H1 (cell line): ENCODE data around the gene TCP11.

Source experiments
- BCL11A ChIP-seq, 2 experiments: IDR thresholded peaks; one replicate each; pipeline ENCODE4 v1.6.1; 2011; ENCODE audit warnings: low read depth in 2 of 2, low read length in 2 of 2, mild to moderate bottlenecking in 2 of 2
- CTCF ChIP-seq, 3 experiments: IDR thresholded peaks; 1 replicate in 2 of 3; 2 replicates in 1 of 3; pipeline versions ENCODE4 v1.5.1 to v1.6.1; 2011; ENCODE audit warnings: low read length in 3 of 3, mild to moderate bottlenecking in 3 of 3, inconsistent platforms in 2 of 3, low read depth in 1 of 3, moderate library complexity in 1 of 3; ENCODE audit not compliant: insufficient read depth in 1 of 3; ENCODE audit errors: control extremely low read depth in 1 of 3
- SIN3A ChIP-seq, 2 experiments: IDR thresholded peaks in 1 of 2; conservative IDR thresholded peaks in 1 of 2; 2 replicates each; pipeline ENCODE4 v1.6.1; 2011 to 2012; ENCODE audit warnings: low read length in 2 of 2, improper control_type of control experiment in 1 of 2, low read depth in 1 of 2, mild to moderate bottlenecking in 1 of 2
- USF2 ChIP-seq: IDR thresholded peaks from 2 replicates; pipeline ENCODE4 v1.6.1; 2011; ENCODE audit warnings: low read length, improper control_type of control experiment

- TF ChIP-seq USF2, result no peak
- no peak for TF ChIP-seq SIN3A (conservative IDR thresholded peaks at IDR 0.05 in 1 of 2, IDR thresholded peaks at IDR 0.05 in 1 of 2; ENCODE audit: low read depth in 1 of 2, low read length in 2 of 2)
- no peak for TF ChIP-seq CTCF (IDR thresholded peaks at IDR 0.05; ENCODE audit: control extremely low read depth in 1 of 3, insufficient read depth in 1 of 3, low read depth in 1 of 3, low read length in 3 of 3)
- no peak for TF ChIP-seq BCL11A (IDR thresholded peaks at IDR 0.05; ENCODE audit: low read depth in 2 of 2, low read length in 2 of 2)
Measured at GRCh38 chr6:35158520-35158919, 17.4 kb upstream of the TCP11 start.
